Medulla oblongata (tissue), 1 donor: ENCODE data around the gene SH3RF3.
"Not testable (repeated sequence)": the region's sequence is repeated elsewhere in the genome, so short reads cannot be mapped to it uniquely, and the experiment has no call there.

Source experiments
- DNase-seq: peaks from one replicate; pipeline ENCODE4 v3.0.0-alpha.2; 2015; ENCODE audit errors: extremely low spot score

The SH3RF3 gene

DNA sequence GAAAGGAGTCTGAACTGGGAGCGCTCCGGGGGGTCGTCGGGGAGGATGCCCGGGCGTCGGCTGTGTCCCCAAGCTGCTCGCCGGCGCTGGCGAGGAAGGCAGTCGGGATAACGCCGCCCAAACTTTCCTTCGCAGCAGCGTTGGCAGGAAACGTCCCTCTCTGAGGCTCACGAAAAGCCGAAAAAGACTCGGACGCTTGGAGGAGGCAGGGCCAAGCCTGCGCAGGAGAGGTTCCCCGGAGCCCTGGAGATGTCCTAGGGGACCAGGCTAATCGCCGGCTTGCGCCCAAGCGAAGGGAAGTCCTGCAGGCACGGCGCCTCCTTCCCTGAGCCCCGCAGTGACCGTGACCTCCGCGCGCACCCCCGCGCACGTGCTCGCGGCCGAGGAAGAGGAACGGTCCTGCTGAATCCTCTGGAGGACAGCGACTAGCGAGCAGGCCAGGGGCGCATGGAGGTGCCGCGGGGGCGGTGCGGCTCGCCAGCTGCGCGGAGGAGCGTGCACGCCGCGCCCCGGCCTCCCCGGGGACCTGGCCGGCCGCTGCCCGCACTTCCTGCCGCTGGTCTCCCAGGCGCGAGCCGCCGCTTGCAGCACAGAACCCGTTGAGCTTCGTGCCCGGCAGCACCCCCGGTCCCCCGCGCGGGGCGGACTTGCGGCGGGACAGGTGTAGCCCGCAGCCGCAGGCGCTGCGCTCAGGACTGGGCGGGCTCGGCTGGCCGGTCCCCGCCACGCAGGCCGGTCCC lies at the start of gene SH3RF3:
TSS of gene SH3RF3 (plus strand) at position 590 of the 740 bp plus-strand sequence.
- peak; percentile 30 for DNase-seq

DNA sequence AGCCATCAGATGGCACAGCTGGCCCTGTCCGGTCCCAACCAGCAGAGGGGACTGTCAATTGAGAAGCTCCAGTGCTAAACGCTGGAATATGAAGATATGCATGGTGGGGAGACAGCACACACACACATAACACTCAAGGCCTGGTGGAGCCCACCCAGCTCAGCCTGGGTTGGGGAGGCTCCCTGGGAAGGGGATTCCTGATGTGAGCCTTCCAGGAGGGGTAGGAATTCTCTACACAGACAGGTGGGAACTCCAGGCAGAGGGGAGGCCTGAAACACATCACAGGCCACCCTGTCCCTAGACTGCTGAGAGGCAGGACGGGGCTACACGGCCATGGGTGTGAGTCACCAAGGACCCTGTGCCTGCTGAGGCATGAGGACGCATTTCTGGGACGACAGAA lies 49.4 kb upstream of the SH3RF3 start:
- no peak for DNase-seq

DNA sequence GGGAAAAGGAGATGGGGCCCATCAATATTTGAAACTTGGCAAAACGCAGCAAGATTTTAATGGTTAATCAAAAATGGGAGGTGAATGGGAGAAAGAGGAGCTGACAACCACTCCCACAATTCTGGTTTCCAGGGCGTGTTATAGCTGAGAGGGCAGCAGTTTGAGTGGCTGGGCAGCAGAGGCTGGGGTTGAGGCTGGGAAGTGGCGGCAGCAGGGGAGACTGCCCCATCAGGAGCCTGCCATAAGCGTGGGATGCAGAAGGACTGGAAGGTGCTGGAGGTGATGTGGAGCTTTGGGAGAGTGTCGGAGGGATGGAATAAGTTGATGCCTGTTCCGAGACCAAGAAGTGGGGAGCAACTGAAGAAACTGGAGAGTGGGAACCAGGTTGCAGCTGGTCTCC lies 48.9 kb upstream of the SH3RF3 start:
- DNase-seq, result no peak

DNA sequence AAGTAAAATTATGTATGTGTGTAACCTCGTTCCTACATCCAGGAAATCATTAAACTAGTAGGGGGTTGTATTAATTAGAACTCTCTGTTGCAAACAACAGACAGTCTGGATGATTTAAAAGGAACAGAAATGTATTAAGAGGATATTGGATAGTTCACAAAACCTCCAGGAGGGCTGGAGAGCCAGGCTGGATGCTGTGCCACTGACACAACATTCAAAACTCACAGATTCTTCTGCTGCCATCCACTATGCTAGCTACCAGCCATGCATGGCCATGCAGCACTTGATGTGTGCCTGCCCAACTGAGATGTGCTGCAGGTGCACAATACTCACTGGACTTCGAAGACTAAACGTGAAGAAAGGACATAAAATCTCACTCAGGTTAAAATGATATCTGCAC lies 48.2 kb upstream of the SH3RF3 start:
- no peak for DNase-seq

DNA sequence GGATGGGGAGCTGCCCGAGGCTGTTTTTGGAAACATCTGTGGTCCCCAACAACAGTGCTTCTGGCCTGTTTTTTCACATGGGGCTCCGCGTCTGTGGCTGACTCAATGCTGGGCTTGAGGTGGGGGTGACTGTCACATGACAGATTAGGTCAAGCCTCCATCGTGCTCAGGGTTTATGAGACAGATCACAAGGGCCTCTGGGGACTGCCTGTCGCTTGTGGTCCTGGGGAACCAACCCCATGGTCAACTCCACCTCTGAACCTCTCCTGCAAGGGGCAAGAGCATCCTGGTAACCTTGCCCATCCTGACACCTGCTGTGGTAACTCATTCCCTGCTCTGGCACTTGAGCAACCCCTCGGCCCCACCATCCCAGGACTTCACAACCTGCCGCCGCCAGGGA lies 47.6 kb upstream of the SH3RF3 start:
- DNase-seq, result no peak

DNA sequence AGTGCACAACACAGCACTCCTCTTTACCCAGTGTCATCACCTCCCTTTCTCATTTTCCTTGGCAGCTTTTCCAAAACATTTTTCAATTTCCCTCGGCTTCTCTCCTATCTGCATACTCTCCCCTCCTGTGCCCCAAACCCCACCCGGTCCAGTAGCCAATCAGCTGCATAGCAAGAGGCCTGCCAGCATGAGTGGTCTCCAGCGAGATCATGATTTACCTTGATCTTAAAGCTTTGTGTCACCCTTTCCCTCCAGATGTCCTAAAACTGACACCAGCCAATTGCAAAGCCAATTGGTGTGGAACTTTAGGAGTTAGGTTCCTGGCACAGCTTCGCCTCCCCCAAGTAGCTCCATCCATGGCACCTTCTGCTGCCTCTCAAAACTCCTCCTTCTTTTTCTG lies 45.2 kb upstream of the SH3RF3 start:
- DNase-seq, result no peak

DNA sequence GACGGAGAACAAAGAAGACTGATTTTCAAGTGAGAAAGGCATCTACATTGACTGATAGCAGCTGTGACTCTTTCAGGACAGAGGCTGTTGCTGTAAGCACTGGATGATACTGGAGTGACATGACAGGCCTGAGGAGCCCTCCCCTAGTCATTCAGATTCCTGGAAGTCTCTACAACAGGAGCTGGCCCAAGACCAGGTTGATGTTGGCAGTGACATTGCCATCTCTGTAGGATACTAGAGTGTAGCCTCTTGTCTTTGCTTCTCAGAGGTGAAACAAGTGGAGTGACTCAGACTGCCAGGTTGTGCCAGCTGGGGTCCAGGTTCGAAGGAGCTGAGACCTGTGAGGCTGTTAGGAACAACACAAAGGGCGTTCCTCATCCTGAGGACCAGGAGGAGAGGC lies 44.7 kb upstream of the SH3RF3 start:
- DNase-seq, result no peak

DNA sequence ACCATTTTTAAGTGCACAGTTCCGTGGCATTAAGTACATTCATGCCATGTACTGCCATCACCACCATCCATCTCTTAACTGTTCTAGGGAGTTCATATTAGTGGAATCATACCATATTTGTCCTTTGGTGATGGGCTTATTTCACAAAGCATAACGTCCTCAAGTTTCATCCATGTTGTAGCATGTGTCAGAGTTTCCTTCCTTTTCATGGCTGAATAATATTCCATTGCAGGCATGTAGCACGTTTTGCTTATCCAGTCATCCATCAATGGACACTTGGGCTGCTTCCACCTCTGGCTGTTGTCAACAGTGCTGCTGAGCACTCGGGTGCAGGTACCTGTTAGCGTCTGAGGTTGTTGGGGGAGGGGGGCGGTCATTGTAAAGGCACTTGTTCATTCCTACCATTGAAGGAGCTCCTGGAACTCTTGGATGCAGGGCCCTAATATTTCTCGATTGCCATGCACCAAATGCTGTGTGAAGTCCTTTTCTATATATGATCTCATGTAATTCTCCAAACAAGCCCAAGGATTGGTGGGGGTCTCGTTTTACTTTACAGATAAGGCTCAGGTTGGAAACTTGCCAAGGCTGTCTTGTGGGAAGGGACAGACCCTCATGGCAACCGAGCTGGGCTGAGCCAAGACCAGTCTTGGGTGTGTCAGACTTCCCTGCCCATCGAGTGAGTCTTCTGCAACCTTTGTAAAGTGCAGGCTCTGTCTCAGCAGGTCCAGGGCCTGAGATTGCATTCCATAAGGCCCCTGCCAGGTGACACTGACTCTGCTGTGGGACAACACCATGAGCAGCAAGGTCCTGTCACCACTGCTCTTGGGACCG lies 42.9 kb upstream of the SH3RF3 start:
- no peak for DNase-seq

DNA sequence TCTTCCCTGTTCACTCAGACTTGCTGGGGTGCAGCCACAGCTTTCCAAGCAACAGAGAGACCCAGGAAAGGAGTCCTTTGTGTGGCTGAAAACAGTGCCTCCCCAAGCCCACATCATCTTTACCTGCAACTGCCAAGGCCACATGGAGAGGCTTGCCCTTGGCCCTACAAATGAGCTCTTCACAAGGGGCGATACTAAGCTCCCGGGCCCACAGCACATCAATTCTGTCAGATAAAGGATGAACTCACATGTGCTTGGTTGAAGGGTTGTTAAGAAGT lies 42.3 kb upstream of the SH3RF3 start:
- DNase-seq, result no peak

DNA sequence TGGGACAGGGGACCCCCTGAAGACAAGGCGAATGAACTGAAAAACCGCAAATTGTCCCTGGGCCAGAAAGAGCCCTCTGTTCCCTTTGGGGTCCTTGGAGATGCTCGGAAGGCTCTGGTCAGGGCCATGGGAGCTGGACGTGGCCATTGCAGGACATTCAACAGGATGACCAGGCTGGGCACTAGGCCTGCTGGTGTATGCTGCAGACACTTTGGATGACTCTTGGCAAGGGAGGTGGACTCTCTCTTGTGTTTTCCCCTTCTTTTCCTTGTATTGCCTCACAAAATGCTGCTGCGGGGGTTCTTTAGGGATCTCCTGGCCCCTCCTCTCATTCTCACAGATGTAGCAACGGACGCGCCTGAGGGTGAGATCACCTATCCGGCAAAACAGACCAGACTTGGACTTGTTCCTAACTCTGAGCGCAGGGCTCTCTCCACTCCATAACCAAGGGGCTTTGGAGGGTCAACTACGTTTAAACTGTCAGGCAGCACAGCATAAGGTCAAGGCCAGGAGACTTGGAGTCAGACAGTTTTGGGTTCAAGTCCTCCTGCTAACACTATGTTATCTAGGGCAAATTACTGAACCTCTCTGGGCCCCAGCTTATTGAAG lies 41.8 kb upstream of the SH3RF3 start:
- no peak for DNase-seq

DNA sequence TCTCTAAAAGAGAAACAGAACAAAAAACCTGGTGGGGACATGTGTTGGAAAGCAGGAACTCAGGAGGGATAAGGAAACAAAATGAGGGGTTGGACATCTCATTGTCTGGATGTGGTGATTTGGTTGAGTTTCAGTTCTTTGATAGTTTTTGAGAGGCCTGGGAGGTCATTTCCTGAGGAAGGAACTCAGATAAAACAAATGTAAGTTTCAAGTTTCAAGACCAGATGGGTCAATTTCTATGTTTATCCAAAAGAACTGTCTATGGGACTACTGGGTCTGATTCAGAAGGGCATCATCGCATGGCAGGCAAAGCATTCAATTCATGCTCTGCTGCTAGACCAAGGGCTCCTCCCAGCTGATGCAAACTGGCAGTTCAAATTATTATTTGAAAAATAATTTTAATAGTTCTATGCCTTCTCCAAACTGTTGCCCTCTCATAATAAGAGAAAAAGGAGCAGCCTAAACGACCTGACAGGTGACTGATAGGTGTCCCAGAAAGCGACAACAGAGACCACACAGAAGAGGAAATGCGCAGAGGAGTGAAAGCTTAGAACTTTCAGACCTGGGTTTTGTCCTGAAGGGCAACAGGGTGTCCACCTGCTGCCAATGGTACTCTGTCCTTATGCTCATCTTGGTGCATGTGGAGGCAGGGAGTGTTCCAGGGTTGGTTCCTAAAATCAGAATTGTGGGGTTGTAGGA lies 39.3 kb upstream of the SH3RF3 start:
- DNase-seq, result no peak

DNA sequence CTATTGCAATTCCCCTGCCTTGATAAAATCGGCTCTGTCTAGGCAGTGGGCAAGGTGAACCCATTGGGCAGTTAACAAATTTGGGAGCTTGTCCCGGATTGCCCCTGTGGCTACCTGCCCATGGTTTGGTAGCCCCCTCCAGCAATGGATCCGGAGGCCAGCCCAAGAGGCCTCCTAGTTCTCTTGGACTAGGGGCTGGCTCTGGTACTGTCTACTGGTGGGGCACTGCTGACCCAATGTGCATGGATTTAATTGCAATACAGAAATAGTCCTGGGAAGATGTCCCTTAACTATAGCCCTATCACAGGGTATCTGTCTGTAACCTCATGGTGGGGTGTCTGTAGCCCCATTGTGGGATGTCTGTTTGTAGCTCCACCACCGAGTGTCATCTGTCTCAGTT lies 37.5 kb upstream of the SH3RF3 start:
- no peak for DNase-seq

DNA sequence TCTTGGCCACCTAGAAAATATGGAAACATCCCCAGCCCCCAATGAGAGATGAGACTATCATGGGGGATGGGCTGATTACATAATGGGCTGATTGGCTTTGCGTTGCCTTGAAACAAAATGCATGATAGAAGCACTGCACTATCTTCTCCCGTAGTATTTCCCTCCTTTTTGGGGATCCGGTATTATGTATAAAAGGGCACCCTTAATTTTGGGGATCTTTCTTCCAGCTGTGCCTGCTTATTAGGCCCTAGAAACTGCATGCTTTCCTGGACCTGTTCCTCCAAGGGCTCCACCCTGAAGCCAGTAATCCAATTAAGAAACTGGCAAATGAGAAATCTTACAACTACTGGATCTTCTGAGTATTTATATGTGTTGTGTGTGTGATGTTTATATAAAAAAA lies 34.9 kb upstream of the SH3RF3 start:
- no peak for DNase-seq

DNA sequence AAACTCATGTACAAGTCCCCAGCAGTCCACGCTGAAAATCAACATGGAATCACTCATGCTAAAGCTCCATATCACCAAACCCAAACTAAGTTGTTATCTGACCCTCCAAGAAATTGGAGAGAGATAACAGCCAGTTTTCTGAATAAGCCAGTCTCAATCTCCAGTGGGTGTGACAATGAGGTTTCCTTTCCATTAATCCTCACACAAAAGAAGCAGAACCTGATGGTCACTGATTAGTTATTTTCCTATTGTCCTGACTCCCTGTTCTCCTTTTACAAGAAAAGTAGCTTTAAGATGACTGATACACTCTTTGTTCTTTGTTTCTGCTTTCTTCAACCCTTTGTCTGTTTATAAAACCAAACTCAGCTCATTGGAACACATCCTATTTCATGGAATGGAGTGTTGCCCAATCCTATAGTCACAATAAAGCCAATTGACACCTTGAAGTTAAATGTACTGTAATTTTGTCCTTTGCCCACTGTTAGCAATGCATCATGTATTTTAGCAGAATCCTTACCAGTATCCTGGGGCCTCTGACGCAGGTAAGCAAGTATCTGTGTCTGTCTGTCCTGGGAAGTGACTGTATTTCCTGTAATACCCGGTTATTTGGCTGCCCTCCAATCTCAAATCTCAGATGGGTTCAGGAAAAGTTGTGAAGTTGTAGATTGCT lies 30.6 kb upstream of the SH3RF3 start:
- no peak for DNase-seq

DNA sequence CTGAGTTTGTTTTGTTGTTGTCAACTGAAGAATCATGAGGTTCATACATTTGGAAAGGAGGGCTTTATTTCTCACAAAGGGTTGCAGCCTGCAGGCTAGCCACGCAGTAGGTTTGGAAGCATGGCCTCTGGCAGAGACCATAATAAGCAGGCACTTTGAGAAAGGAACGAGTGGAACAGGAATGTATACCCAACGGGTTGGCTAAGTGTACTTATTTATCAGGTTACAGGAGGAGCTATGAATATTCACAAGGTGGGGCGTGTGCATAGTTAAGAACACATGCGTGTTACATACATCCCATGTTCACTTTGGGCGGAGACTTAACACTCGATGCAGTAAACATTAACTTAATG lies 30.1 kb upstream of the SH3RF3 start:
- no peak for DNase-seq

DNA sequence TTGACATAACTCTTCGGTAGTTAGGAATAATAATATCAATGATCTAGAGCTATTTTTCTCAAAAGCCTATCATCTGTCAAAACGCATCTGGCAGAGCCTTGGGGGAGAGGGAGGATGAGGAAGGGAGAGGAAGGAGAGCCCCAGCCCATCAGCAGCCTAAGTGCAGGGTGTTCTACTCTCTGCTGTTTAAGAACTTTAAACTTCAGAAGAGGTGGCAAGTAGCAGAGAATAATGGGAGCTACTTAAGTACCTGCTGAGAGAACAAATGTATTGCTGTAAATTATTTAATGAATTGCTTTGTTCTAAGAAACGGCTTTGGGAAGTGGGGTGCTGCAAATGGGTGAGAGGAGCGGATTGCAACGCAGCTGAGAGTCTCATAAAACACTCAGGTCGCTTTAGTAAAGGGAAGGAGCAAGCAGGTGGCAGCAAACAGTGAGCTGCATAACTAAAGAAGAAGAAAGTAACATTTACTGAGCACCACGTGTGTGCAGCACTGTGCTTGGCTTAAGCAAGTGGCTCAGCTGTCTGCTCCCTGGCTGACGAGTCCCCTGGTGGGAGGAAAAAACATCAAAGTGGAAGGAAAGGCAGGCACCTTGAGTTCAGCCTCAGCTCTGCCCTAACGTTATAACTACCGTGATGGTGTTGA lies 26.3 kb upstream of the SH3RF3 start:
- no peak for DNase-seq

DNA sequence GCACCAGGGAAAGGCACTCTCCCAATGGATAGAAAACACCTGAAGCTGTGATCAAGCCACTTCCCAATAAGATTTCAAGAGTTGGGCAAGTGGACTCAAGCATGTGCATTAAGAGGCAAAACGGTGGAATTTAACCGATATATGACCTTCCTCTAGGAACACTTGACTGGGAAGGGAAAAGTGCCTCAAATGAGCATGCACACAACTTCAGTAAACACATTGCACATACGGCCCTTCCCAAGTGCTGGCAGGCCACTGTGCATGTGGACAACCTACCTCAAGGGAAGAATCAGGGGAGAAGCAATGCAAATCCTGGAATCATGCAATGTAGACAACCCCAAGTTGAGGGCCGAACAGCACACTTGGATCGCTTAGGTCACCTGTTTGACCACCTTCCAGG lies 23.9 kb upstream of the SH3RF3 start:
- no peak for DNase-seq

DNA sequence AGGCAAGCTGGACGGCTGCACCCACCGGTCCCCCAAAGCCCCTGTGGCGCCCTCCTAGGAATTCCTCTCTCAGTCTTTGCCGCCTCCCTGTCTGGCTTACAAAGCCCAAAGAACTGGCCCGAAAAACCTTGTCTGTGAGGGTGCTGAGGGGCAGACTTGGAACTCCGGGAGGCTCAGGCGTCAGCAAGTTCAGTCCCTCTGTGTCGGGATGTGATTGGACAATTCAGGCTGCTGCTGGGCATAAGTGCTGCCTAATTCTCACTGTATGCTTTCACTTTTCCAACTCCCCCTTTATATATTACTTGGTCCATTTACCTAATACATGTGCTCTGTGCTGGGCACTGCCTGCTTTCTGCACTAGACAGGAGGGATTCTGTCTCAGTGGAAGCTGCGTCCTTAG lies 20.3 kb upstream of the SH3RF3 start:
- no peak for DNase-seq

DNA sequence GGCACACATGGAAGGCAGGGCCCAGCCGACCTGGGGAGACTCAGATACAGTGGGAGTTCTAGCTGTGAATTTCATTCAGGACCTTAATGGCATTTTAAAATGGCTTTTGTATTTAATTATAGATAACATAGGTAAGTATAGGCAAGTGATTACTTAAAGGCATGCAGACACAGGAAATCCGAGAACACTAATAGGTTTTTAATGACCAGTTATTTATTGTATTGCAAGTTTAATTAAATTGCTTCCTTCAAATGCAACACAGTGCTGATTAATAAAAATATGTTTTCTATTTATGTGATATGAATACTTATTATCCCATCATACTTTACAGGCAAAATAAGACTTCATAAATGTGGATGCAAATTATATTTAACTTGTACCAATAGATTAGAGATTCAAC lies 19.7 kb upstream of the SH3RF3 start:
- no peak for DNase-seq

DNA sequence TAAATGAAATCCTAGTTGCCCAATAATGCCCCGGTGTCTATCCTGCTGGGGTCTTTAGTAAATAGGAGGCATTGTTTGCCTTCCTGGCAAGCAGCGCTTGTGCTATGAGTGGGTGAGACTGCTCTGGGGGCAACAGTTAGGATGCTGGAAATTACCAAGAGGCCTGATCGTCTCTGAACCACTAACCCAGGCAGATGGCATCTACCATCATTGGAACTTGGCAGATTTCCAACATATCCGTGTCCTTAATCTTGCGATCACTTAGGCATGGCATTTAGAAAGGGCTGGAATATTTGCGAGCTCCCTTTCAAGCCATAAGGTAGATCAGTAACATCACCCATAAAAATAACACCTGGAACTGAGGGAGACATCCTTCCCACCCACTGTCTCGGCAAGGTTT lies 18.8 kb upstream of the SH3RF3 start:
- DNase-seq, result no peak

DNA sequence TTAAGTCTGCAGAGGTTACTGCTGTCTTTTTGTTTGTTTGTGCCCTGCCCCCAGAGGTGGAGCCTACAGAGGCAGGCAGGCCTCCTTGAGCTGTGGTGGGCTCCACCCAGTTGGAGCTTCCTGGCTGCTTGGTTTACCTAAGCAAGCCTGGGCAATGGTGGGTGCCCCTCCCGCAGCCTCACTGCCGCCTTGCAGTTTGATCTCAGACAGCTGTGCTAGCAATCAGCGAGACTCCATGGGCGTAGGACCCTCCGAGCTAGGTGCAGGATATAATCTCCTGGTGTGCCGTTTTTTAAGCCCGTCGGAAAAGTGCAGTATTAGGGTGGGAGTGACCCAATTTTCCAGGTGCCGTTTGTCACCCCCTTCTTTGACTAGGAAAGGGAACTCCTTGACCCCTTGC lies 11.8 kb upstream of the SH3RF3 start:
- DNase-seq, result not testable (repeated sequence)

DNA sequence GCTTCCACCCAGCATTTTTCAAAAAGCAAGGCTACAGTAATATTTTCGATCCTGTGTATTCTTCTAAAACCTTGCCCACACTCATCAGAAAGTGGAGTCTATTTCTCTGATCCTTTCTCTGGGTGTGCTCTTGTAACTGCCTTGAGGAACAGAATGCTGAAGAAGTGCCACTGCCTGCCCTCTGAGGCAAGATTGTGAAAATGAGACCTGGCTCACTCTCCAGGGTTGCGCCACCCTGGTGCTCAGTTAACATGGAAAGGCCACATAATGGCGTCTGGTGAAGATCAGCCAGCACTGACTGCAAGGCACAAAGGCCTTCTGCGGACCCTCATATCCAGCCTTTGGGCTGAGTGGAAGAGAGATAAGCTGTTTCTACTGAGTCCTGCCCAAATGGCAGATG lies 11.2 kb upstream of the SH3RF3 start:
- DNase-seq, result no peak
